GM18507 (cell line): Measurements from ENCODE around the gene ZDHHC21.
"Not testable (repeated sequence)": the region's sequence is repeated elsewhere in the genome, so short reads cannot be mapped to it uniquely, and the experiment has no call there.

Experiments used
- DNase-seq: peaks from one replicate; pipeline ENCODE4 v3.0.0; 2011; ENCODE audit warnings: low read depth; ENCODE audit not compliant: insufficient read length; ENCODE audit errors: extremely low spot score
- FAIRE-seq: peaks from 2 replicates; lab custom pipeline; 2011; peaks lifted over from hg19 to GRCh38; lab: Jason Lieb, UNC

Gene ZDHHC21

GRCh38 chr9:14687042-14687719 is 6.1 kb downstream of the ZDHHC21 start:
- DNase-seq (no peak), FAIRE-seq (no peak)

GRCh38 chr9:14686168-14686567 is 7.1 kb downstream of the ZDHHC21 start:
- FAIRE-seq: no peak
- DNase-seq: no peak

- not testable (repeated sequence) for FAIRE-seq, DNase-seq
Observed at GRCh38 chr9:14682616-14683015, 10.6 kb downstream of the ZDHHC21 start.

- no peak for FAIRE-seq
Observed at GRCh38 chr9:14678776-14679175, 14.5 kb downstream of the ZDHHC21 start.

GRCh38 chr9:14677872-14678271 is 15.4 kb downstream of the ZDHHC21 start:
- DNase-seq: no peak
- no peak for FAIRE-seq

More at GRCh38 chr9:14678776-14679175, 14.5 kb downstream of the ZDHHC21 start:
- DNase-seq: no peak

- no peak for FAIRE-seq
- no peak for DNase-seq
Observed at GRCh38 chr9:14677396-14677795, 15.8 kb downstream of the ZDHHC21 start.

- FAIRE-seq (peak; percentile 9), DNase-seq (no peak)
Observed at GRCh38 chr9:14674630-14675029, 18.6 kb downstream of the ZDHHC21 start.

- FAIRE-seq (no peak), DNase-seq (no peak)
Observed at GRCh38 chr9:14671377-14671776, 21.9 kb downstream of the ZDHHC21 start.

- DNase-seq (no peak), FAIRE-seq (no peak)
Observed at GRCh38 chr9:14670718-14671117, 22.5 kb downstream of the ZDHHC21 start.

- not testable (repeated sequence) for FAIRE-seq, DNase-seq
Observed at GRCh38 chr9:14664022-14664421, 29.2 kb downstream of the ZDHHC21 start.

GRCh38 chr9:14662060-14662453 is 31.2 kb downstream of the ZDHHC21 start:
- DNase-seq (no peak), FAIRE-seq (no peak)

GRCh38 chr9:14661421-14662059 is 31.7 kb downstream of the ZDHHC21 start:
- no peak for DNase-seq
- no peak for FAIRE-seq

- FAIRE-seq: no peak
Observed at GRCh38 chr9:14660721-14661120, 32.5 kb downstream of the ZDHHC21 start.

GRCh38 chr9:14654932-14655331 is 38.3 kb downstream of the ZDHHC21 start:
- peak; percentile 5 for FAIRE-seq

More at GRCh38 chr9:14660721-14661120, 32.5 kb downstream of the ZDHHC21 start:
- no peak for DNase-seq

GRCh38 chr9:14653511-14653910 is 39.7 kb downstream of the ZDHHC21 start:
- no peak for DNase-seq
- no peak for FAIRE-seq

More at GRCh38 chr9:14654932-14655331, 38.3 kb downstream of the ZDHHC21 start:
- DNase-seq: no peak

GRCh38 chr9:14652729-14653377 is 40.4 kb downstream of the ZDHHC21 start:
- DNase-seq (no peak), FAIRE-seq (peak; percentile 39)

- FAIRE-seq (no peak), DNase-seq (no peak)
Observed at GRCh38 chr9:14650596-14650995, 42.6 kb downstream of the ZDHHC21 start.

GRCh38 chr9:14645648-14646047 is 47.6 kb downstream of the ZDHHC21 start:
- no peak for DNase-seq
- FAIRE-seq: no peak

- DNase-seq (no peak), FAIRE-seq (no peak)
Observed at GRCh38 chr9:14640967-14641366, 52.3 kb downstream of the ZDHHC21 start.

GRCh38 chr9:14640294-14640693 is 52.9 kb downstream of the ZDHHC21 start:
- DNase-seq (no peak), FAIRE-seq (no peak)
